Neural progenitor cell (in vitro differentiated cells): Measurements from ENCODE around the gene LIPC. TPM values are rescaled to one million over a fixed set of nuclear protein-coding genes. Genes with fewer than 3 reads are reported as not detected.
A peak's percentile ranks its signal among the peaks of the same experiment; 100 is the strongest.

Experiments
- DNase-seq: peaks from one replicate; pipeline ENCODE4 v3.0.0-alpha.2; 2016; ENCODE audit warnings: low spot score
- H2AFZ ChIP-seq: fragments of 200-600 bp; sonication (generic); replicated peaks from 2 replicates; pipeline ENCODE4 v1.6.1; 2016; ENCODE audit warnings: antibody characterized with exemption
- H3F3A ChIP-seq: fragments of 200-600 bp; sonication (generic); 2 replicates; pipeline ENCODE4 v1.6.1; 2016; ENCODE audit warnings: antibody characterized with exemption, low read depth
- H3K27ac ChIP-seq: fragments of 200-600 bp; sonication (generic); 2 replicates; pipeline ENCODE4 v1.5.1; 2016; ENCODE audit warnings: mild to moderate bottlenecking
- H3K27me3 ChIP-seq: fragments of 200-600 bp; sonication (generic); 2 replicates; pipeline ENCODE4 v1.6.1; 2016; ENCODE audit warnings: mild to moderate bottlenecking, moderate library complexity
- H3K36me3 ChIP-seq: fragments of 200-600 bp; sonication (generic); 2 replicates; pipeline ENCODE4 v1.5.1; 2016
- H3K4me1 ChIP-seq: fragments of 200-600 bp; sonication (generic); 2 replicates; pipeline ENCODE4 v1.6.1; 2016; ENCODE audit warnings: mixed run types
- H3K4me2 ChIP-seq: fragments of 200-600 bp; sonication (generic); 2 replicates; pipeline ENCODE4 v1.6.1; 2016
- H3K4me3 ChIP-seq: fragments of 200-600 bp; sonication (generic); 2 replicates; pipeline ENCODE4 v1.5.1; 2016
- H3K79me2 ChIP-seq: fragments of 200-600 bp; sonication (generic); 2 replicates; pipeline ENCODE4 v1.6.1; 2016; ENCODE audit warnings: low read depth
- H3K9ac ChIP-seq: fragments of 200-600 bp; sonication (generic); 2 replicates; pipeline ENCODE4 v1.6.1; 2016
- H3K9me3 ChIP-seq: fragments of 200-600 bp; sonication (generic); 2 replicates; pipeline ENCODE4 v1.5.1; 2016; ENCODE audit warnings: low read depth
- H4K20me1 ChIP-seq: fragments of 200-600 bp; sonication (generic); 2 replicates; pipeline ENCODE4 v1.6.1; 2016; ENCODE audit warnings: low read depth
- H3K27ac Mint-ChIP-seq: 3 replicates; pipeline ENCODE4 v1.8.0; 2021; ENCODE audit warnings: mixed read lengths
- H3K27me3 Mint-ChIP-seq: 2 replicates; pipeline ENCODE4 v1.8.0; 2022; ENCODE audit warnings: low read depth, mild to moderate bottlenecking, inconsistent platforms, moderate library complexity, mixed read lengths; ENCODE audit not compliant: insufficient read depth
- H3K36me3 Mint-ChIP-seq: 3 replicates; pipeline ENCODE4 v1.8.0; 2021; ENCODE audit warnings: mixed read lengths
- H3K4me1 Mint-ChIP-seq: 3 replicates; pipeline ENCODE4 v1.8.0; 2021; ENCODE audit warnings: mixed read lengths
- H3K4me3 Mint-ChIP-seq: 3 replicates; pipeline ENCODE4 v1.8.0; 2021; ENCODE audit warnings: mild to moderate bottlenecking, moderate library complexity, mixed read lengths
- H3K9me3 Mint-ChIP-seq: 3 replicates; pipeline ENCODE4 v1.8.0; 2020; ENCODE audit warnings: mixed read lengths
- EZH2 ChIP-seq: fragments of 200-600 bp; sonication (generic); IDR thresholded peaks from 2 replicates; pipeline ENCODE4 v1.6.1; 2017; ENCODE audit warnings: antibody characterized with exemption, mild to moderate bottlenecking, moderate library complexity
- EZH2phosphoT487 ChIP-seq: fragments of 200-600 bp; sonication (generic); IDR thresholded peaks from 2 replicates; pipeline ENCODE4 v1.6.1; 2017; ENCODE audit warnings: antibody characterized with exemption
- total RNA-seq: library from RNA; depleted of rRNA; stranded (reverse); fragments of >200 nt; gene quantifications from 2 replicates; pipeline ENCODE4 v1.2.3, GENCODE V29; 2015; ENCODE audit warnings: low replicate concordance
- TF ChIP-seq, protein P1 (sequence below): fragments of 200-600 bp; sonication (generic); IDR thresholded peaks from 2 replicates; pipeline ENCODE4 v1.5.1; 2017; ENCODE audit warnings: antibody characterized with exemption, mild to moderate bottlenecking

The LIPC gene
- total RNA-seq, 1 donor from 2014 or later = not detected

DNA sequence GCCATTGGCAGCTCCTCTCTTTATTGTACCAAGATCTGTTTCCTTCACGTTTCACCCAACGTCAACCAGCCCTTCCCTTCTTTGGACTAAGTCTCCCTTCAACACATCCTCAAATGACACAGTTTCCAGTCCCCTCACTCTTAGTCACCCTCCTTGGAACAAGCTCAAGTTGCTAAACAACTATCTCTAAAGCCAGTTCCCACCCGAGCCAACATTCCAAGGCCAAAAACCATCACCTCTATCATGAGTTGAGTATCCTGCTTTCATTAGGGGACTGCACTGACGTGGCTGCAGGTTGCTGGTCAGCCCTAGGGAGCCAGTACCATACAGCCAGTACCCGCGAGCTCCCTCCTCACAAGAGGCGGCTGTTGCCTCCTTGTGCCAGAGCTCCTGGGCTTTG, 73.8 kb downstream of the LIPC start:
- H3K4me1 ChIP-seq = no peaks in the 10 kb centered on the region
- Mint-ChIP-seq H3K9me3 (no peaks in the 10 kb centered on the region), H3K4me1 (no peaks in the 10 kb centered on the region), H3K36me3 (no peaks in the 10 kb centered on the region), H3K4me3 (no peak overlapping the region), H3K27me3 (peaks cover 5% of the 10 kb centered on the region), H3K27ac (no peak overlapping the region)
- no peaks in the 10 kb centered on the region for H4K20me1 ChIP-seq
- no peak overlapping the region for H3K27ac ChIP-seq
- H2AFZ ChIP-seq = no peak overlapping the region
- no peak overlapping the region for H3K4me2 ChIP-seq
- DNase-seq = no peak
- H3K27me3 ChIP-seq = no peaks in the 10 kb centered on the region
- H3K4me3 ChIP-seq = no peak overlapping the region
- TF ChIP-seq, protein P1, sequence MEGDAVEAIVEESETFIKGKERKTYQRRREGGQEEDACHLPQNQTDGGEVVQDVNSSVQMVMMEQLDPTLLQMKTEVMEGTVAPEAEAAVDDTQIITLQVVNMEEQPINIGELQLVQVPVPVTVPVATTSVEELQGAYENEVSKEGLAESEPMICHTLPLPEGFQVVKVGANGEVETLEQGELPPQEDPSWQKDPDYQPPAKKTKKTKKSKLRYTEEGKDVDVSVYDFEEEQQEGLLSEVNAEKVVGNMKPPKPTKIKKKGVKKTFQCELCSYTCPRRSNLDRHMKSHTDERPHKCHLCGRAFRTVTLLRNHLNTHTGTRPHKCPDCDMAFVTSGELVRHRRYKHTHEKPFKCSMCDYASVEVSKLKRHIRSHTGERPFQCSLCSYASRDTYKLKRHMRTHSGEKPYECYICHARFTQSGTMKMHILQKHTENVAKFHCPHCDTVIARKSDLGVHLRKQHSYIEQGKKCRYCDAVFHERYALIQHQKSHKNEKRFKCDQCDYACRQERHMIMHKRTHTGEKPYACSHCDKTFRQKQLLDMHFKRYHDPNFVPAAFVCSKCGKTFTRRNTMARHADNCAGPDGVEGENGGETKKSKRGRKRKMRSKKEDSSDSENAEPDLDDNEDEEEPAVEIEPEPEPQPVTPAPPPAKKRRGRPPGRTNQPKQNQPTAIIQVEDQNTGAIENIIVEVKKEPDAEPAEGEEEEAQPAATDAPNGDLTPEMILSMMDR = no peak
- TF ChIP-seq EZH2 (no peak), EZH2phosphoT487 (no peak)
- no peaks in the 10 kb centered on the region for H3K36me3 ChIP-seq
- H3F3A ChIP-seq = no peaks in the 10 kb centered on the region
- H3K9me3 ChIP-seq = no peaks in the 10 kb centered on the region
- no peaks in the 10 kb centered on the region for H3K79me2 ChIP-seq
- no peak overlapping the region for H3K9ac ChIP-seq

GRCh38 chr15:58506064-58506490, 74.3 kb downstream of the LIPC start:
- no peaks in the 10 kb centered on the region for H3K4me1 Mint-ChIP-seq
- Histone ChIP-seq H3K36me3 (no peaks in the 10 kb centered on the region), H3F3A (no peaks in the 10 kb centered on the region), H3K9ac (no peak overlapping the region), H3K27me3 (no peaks in the 10 kb centered on the region), H3K4me1 (no peaks in the 10 kb centered on the region), H3K4me3 (no peak overlapping the region), H2AFZ (no peak overlapping the region), H3K27ac (no peak overlapping the region), H4K20me1 (no peaks in the 10 kb centered on the region), H3K4me2 (no peak overlapping the region), H3K9me3 (no peaks in the 10 kb centered on the region), H3K79me2 (no peaks in the 10 kb centered on the region)
- peaks cover 5% of the 10 kb centered on the region for H3K27me3 Mint-ChIP-seq
- TF ChIP-seq EZH2phosphoT487 (no peak), EZH2 (no peak)
- TF ChIP-seq, protein P1 = no peak
- H3K36me3 Mint-ChIP-seq = no peaks in the 10 kb centered on the region
- no peak overlapping the region for H3K27ac Mint-ChIP-seq
- H3K4me3 Mint-ChIP-seq = no peak overlapping the region
- H3K9me3 Mint-ChIP-seq = no peaks in the 10 kb centered on the region
- DNase-seq = no peak

GRCh38 chr15:58506783-58507668, 75.2 kb downstream of the LIPC start:
- no peaks in the 10 kb centered on the region for H3K9me3 ChIP-seq
- TF ChIP-seq, protein P1 = no peak
- TF ChIP-seq EZH2phosphoT487 (no peak), EZH2 (no peak)
- H3K4me3 ChIP-seq = no peak overlapping the region
- no peaks in the 10 kb centered on the region for H3K36me3 ChIP-seq
- Mint-ChIP-seq H3K27ac (peak overlapping the region; percentile 21), H3K27me3 (peaks cover 4% of the 10 kb centered on the region), H3K9me3 (no peaks in the 10 kb centered on the region), H3K36me3 (no peaks in the 10 kb centered on the region), H3K4me3 (no peak overlapping the region), H3K4me1 (no peaks in the 10 kb centered on the region)
- H4K20me1 ChIP-seq = no peaks in the 10 kb centered on the region
- H2AFZ ChIP-seq = no peak overlapping the region
- H3F3A ChIP-seq = no peaks in the 10 kb centered on the region
- H3K9ac ChIP-seq = no peak overlapping the region
- H3K27ac ChIP-seq = no peak overlapping the region
- no peaks in the 10 kb centered on the region for H3K27me3 ChIP-seq
- no peak overlapping the region for H3K4me2 ChIP-seq
- DNase-seq = no peak
- no peaks in the 10 kb centered on the region for H3K79me2 ChIP-seq
- no peaks in the 10 kb centered on the region for H3K4me1 ChIP-seq
